ENCODE measurements around the gene CHMP1B.

- TF ChIP-seq POLR2AphosphoS5 (IDR thresholded peaks at IDR 0.05) = no peak
- TF ChIP-seq EP300 (conservative IDR thresholded peaks at IDR 0.05; ENCODE audit: poor library complexity, severe bottlenecking) = no peak
- no peak for TF ChIP-seq CTCF (IDR thresholded peaks at IDR 0.05; ENCODE audit: poor library complexity, severe bottlenecking)
Observed at GRCh38 chr18:11864471-11864870, 13.3 kb downstream of the CHMP1B start.
